ENCODE measurements around the gene SLC24A4. TPM values are rescaled to one million over a fixed set of nuclear protein-coding genes. Genes with fewer than 3 reads are reported as not detected.

Gene SLC24A4
- total and polyA plus RNA-seq, 2 of the 4 experiments (the other 2 are of a cell fraction), result not detected

GRCh38 chr14:92515546-92516343 is 192.8 kb downstream of the SLC24A4 start:
- Histone ChIP-seq H3K18ac (ENCODE audit: low read depth, low read length) (no peak overlapping the region), H2BK120ac (ENCODE audit: low read depth, low read length) (no peak overlapping the region), H4K8ac (ENCODE audit: low read depth in 2 of 2, low read length in 2 of 2) (no peak overlapping the region), H2BK5ac (ENCODE audit: low read depth, low read length, poor library complexity, severe bottlenecking) (no peak overlapping the region), H3K79me1 (ENCODE audit: low read depth in 1 of 2, low read length in 2 of 2) (peaks cover 24 to 73% of the 10 kb centered on the region in 2 experiments), H3K4ac (ENCODE audit: low read depth, low read length) (no peak overlapping the region), H3K4me2 (ENCODE audit: low read depth, low read length) (no peak overlapping the region), H2AK9ac (replicated peaks; ENCODE audit: low read depth, low read length, poor library complexity) (no peak overlapping the region), H2AFZ (replicated peaks; ENCODE audit: low read length, poor library complexity) (no peak overlapping the region), H4K20me1 (ENCODE audit: insufficient read depth, low read length) (peaks cover 13% of the 10 kb centered on the region), H3K9me3 (ENCODE audit: control insufficient read depth, insufficient read depth, low read length) (no peaks in the 10 kb centered on the region), H3K9me1 (ENCODE audit: insufficient read depth, low read length) (peaks cover 8% of the 10 kb centered on the region), H3K27me3 (ENCODE audit: control insufficient read depth, insufficient read depth, low read length) (no peaks in the 10 kb centered on the region), H3K23ac (ENCODE audit: low read depth, low read length) (no peak overlapping the region), H4K5ac (ENCODE audit: low read depth, low read length) (no peak overlapping the region), H3K14ac (replicated peaks; ENCODE audit: low read depth, low read length) (0 out of 2 replicates have a peak overlapping the region, but pooled peaks have one; percentile 8), H4K91ac (ENCODE audit: insufficient read depth, low read depth, low read length) (no peak overlapping the region), H2BK20ac (ENCODE audit: low read depth, low read length) (no peak overlapping the region), H3K27ac (ENCODE audit: insufficient read depth, low read length) (no peak overlapping the region), H3K4me1 (ENCODE audit: control insufficient read depth, insufficient read depth, low read length) (peaks cover 13% of the 10 kb centered on the region), H2BK15ac (ENCODE audit: low read depth, low read length) (no peak overlapping the region), H2AK5ac (ENCODE audit: low read depth, low read length) (no peak overlapping the region), H3K4me3 (ENCODE audit: insufficient read depth, low read depth, low read length) (no peak overlapping the region), H3K56ac (ENCODE audit: extremely low read depth, insufficient read depth, low read length) (no peak overlapping the region), H3K9ac (ENCODE audit: low read depth, low read length) (no peak overlapping the region), H3K36me3 (ENCODE audit: control insufficient read depth, insufficient read depth, low read length) (no peaks in the 10 kb centered on the region)
- ATAC-seq (ENCODE audit: low read depth) (no peak), DNase-seq (no peak)
- CTCF ChIA-PET, result interaction anchor here (0.6 kb wide), 1 partner anchor 48 kb away, joined by 3 read pairs; no protein-coding TSS in a partner anchor
- intact Hi-C loops (cut with micrococcal nuclease), result loop anchor here (10.0 kb wide), 1 partner anchor 129 kb away; no protein-coding TSS in a partner anchor
- in situ Hi-C loops (cut with MboI; ENCODE audit: low sequenced_read_pairs), result no loop called here
- WGBS, 2 experiments (ENCODE audit: extremely low coverage in 2 of 2, insufficient read length in 1 of 2), result 80% methylated on average over 1 of the region's 5 CpGs; no CpG with 5 or more reads in 1 of the 2 experiments
- POLR2A ChIA-PET (ENCODE audit: unreplicated experiment), result no interaction called here
- BruUV-seq (replicated peaks), result no TSS peak
- dilution Hi-C loops (cut with HindIII; ENCODE audit: low sequenced_read_pairs, unreplicated experiment), result no loop called here
- TF ChIP-seq POLR2A (IDR thresholded peaks at IDR 0.05; ENCODE audit: low read depth, low read length), result no peak
- TF ChIP-seq MAFK (IDR thresholded peaks at IDR 0.05; ENCODE audit: low read depth, low read length), result no peak
- TF ChIP-seq USF2 (IDR thresholded peaks at IDR 0.05; ENCODE audit: low read depth, low read length), result no peak
- TF ChIP-seq FOS (IDR thresholded peaks at IDR 0.05; ENCODE audit: low read depth, low read length), result no peak
- no peak for TF ChIP-seq RCOR1 (IDR thresholded peaks at IDR 0.05; ENCODE audit: insufficient replicate concordance, low read length)
- no peak for TF ChIP-seq MXI1 (IDR thresholded peaks at IDR 0.05; ENCODE audit: borderline replicate concordance, low read depth, low read length)
- TF ChIP-seq MAZ (IDR thresholded peaks at IDR 0.05; ENCODE audit: borderline replicate concordance, low read depth, low read length), result no peak
- no peak for TF ChIP-seq CTCF (conservative IDR thresholded peaks at IDR 0.05; ENCODE audit: low read depth, low read length)
- no peak for TF ChIP-seq CHD1 (IDR thresholded peaks at IDR 0.05; ENCODE audit: low read depth, low read length)
- TF ChIP-seq NFE2L2 (IDR thresholded peaks at IDR 0.05; ENCODE audit: low read depth, low read length), result no peak
- TF ChIP-seq RAD21 (IDR thresholded peaks at IDR 0.05; ENCODE audit: low read length), result no peak
- no peak for TF ChIP-seq CEBPB (IDR thresholded peaks at IDR 0.05; ENCODE audit: low read depth, low read length)
- TF ChIP-seq RFX5 (IDR thresholded peaks at IDR 0.05; ENCODE audit: low read depth, low read length), result no peak
- no peak for TF ChIP-seq BHLHE40 (IDR thresholded peaks at IDR 0.05; ENCODE audit: low read depth, low read length)
- TF ChIP-seq ELK1 (IDR thresholded peaks at IDR 0.05; ENCODE audit: borderline replicate concordance, low read depth, low read length), result no peak

Measured in IMR-90 (cell line).